HepG2 (cell line): ENCODE results near the gene KRT3. TPM values are rescaled to one million over a fixed set of nuclear protein-coding genes. Genes with fewer than 3 reads are reported as not detected.

Source experiments
- ATAC-seq: fragments of 200-7000 bp; cut with Tn5 transposase; 3 replicates; pipeline ENCODE4 v1.9.1; 2020; ENCODE audit warnings: mild to moderate bottlenecking, moderate library complexity
- BruUV-seq: library from RNA; stranded (reverse); fragments of 400-500 nt; replicated peaks from 2 replicates; lab custom pipeline; 2021; lab: Mats Ljungman, UMichigan
- CTCF ChIA-PET: fragments of 300-600 bp; formaldehyde crosslinking; extraction: SDS; loops from one replicate; lab custom pipeline; 2021; ENCODE audit warnings: low total read pairs, inconsistent platforms, low intra/inter-chr PET ratio; lab: Yijun Ruan, JAX
- POLR2A ChIA-PET: fragments of 350-600 bp; sonication (Branson Sonifier 250); formaldehyde crosslinking; loops from one replicate; lab custom pipeline; 2020; ENCODE audit warnings: antibody characterized with exemption, inconsistent platforms; lab: Yijun Ruan, JAX
- DNase-seq: peaks from one replicate; pipeline ENCODE4 v3.0.0-alpha.2; 2015; ENCODE audit warnings: low spot score
- FAIRE-seq: peaks from 3 replicates; lab custom pipeline; 2011; peaks lifted over from hg19 to GRCh38; lab: Jason Lieb, UNC
- H2AFZ ChIP-seq: one replicate; pipeline ENCODE4 v1.6.1; 2011; ENCODE audit warnings: low read length, inconsistent platforms
- H3K27ac ChIP-seq: fragments of 300-600 bp; 3 replicates; pipeline ENCODE4 v1.8.0; 2011; ENCODE audit warnings: mixed run types, mild to moderate bottlenecking, mixed read lengths, low read length, inconsistent platforms; ENCODE audit not compliant: insufficient read depth; ENCODE audit errors: extremely low read length
- H3K27me3 ChIP-seq, 2 experiments: fragments of 200-600 bp in 1 of 2; 2 replicates in 1 of 2; 3 replicates in 1 of 2; pipeline versions ENCODE4 v1.6.0 to v1.8.0; 2011; ENCODE audit warnings: low read length in 2 of 2, mild to moderate bottlenecking in 2 of 2, moderate library complexity in 2 of 2, inconsistent platforms in 1 of 2; ENCODE audit not compliant: insufficient read depth in 2 of 2, control insufficient read depth in 1 of 2
- H3K36me3 ChIP-seq, 2 experiments: fragments of 200-600 bp in 1 of 2; replicated peaks in 1 of 2; 2 replicates in 1 of 2; 3 replicates in 1 of 2; pipeline versions ENCODE4 v1.5.1 to v1.8.0; 2011; ENCODE audit warnings: low read length in 2 of 2, inconsistent platforms in 1 of 2; ENCODE audit not compliant: insufficient read depth in 2 of 2, control insufficient read depth in 1 of 2
- H3K4me1 ChIP-seq: 2 replicates; pipeline ENCODE4 v1.5.1; 2012; ENCODE audit warnings: low read length, inconsistent platforms; ENCODE audit not compliant: insufficient read depth
- H3K4me2 ChIP-seq: 2 replicates; pipeline ENCODE4 v1.6.0; 2011; ENCODE audit warnings: low read depth, low read length, inconsistent platforms
- H3K4me3 ChIP-seq, 3 experiments: fragments of 200-600 bp in 1 of 3; sonication (generic), shearing (Covaris generic) in 1 of 3; replicated peaks in 1 of 3; 2 replicates each; pipeline ENCODE4 v1.5.1; 2011 to 2016; ENCODE audit warnings: low read length in 3 of 3, inconsistent platforms in 2 of 3, low read depth in 2 of 3, mild to moderate bottlenecking in 2 of 3, control low read depth in 1 of 3, mixed read lengths in 1 of 3; ENCODE audit not compliant: insufficient read depth in 1 of 3
- H3K79me2 ChIP-seq: one replicate; pipeline ENCODE4 v1.6.1; 2011; ENCODE audit warnings: low read length, inconsistent platforms; ENCODE audit not compliant: insufficient read depth
- H3K9ac ChIP-seq: 2 replicates; pipeline ENCODE4 v1.6.0; 2011; ENCODE audit warnings: mild to moderate bottlenecking, low read depth, low read length, inconsistent platforms; ENCODE audit not compliant: insufficient read depth
- H3K9me3 ChIP-seq: 2 replicates; pipeline ENCODE4 v1.5.1; 2012; ENCODE audit warnings: mild to moderate bottlenecking, low read length
- H4K20me1 ChIP-seq: 2 replicates; pipeline ENCODE4 v1.6.0; 2011; ENCODE audit warnings: inconsistent platforms, mild to moderate bottlenecking, low read length, moderate library complexity; ENCODE audit not compliant: insufficient read depth
- CEBPB ChIP-seq: IDR thresholded peaks from 2 replicates; pipeline ENCODE4 v1.6.1; 2011; ENCODE audit warnings: low read depth, low read length, improper control_type of control experiment, borderline replicate concordance
- DDIT3 ChIP-seq: sonication (generic); formaldehyde crosslinking; IDR thresholded peaks from 2 replicates; pipeline ENCODE4 v1.4.0; 2020; ENCODE audit warnings: mild to moderate bottlenecking, missing genetic modification reagents
- FIP1L1 ChIP-seq: fragments of 200-400 bp; formaldehyde crosslinking; IDR thresholded peaks from 2 replicates; pipeline ENCODE4 v1.6.1; 2018; ENCODE audit warnings: low read depth, mild to moderate bottlenecking, low read length, moderate library complexity, borderline replicate concordance; ENCODE audit not compliant: insufficient read depth
- HOXA9 ChIP-seq: sonication (generic); formaldehyde crosslinking; IDR thresholded peaks from 2 replicates; pipeline ENCODE4 v1.8.1; 2022; ENCODE audit warnings: missing genetic modification reagents, mild to moderate bottlenecking, moderate library complexity, borderline replicate concordance
- JUND ChIP-seq: sonication (generic); formaldehyde crosslinking; IDR thresholded peaks from 2 replicates; pipeline ENCODE4 v1.8.0; 2022; ENCODE audit warnings: mild to moderate bottlenecking, missing genetic modification reagents
- MAF1 ChIP-seq: sonication (generic); formaldehyde crosslinking; IDR thresholded peaks from 2 replicates; pipeline ENCODE4 v1.5.0; 2020; ENCODE audit warnings: missing genetic modification reagents, borderline replicate concordance
- RFXAP ChIP-seq: sonication (generic); formaldehyde crosslinking; IDR thresholded peaks from 2 replicates; pipeline ENCODE4 v1.4.0; 2020; ENCODE audit warnings: missing genetic modification reagents, borderline replicate concordance
- TARDBP ChIP-seq: sonication (generic); formaldehyde crosslinking; IDR thresholded peaks from 2 replicates; pipeline ENCODE4 v1.8.0; 2022; ENCODE audit warnings: mild to moderate bottlenecking, missing genetic modification reagents
- ZEB1 ChIP-seq: IDR thresholded peaks from 2 replicates; pipeline ENCODE4 v1.6.1; 2012; ENCODE audit warnings: mild to moderate bottlenecking, low read depth, inconsistent platforms; ENCODE audit not compliant: insufficient replicate concordance
- ZNF7 ChIP-seq: IDR thresholded peaks from 2 replicates; pipeline ENCODE4 v1.6.1; 2016; ENCODE audit warnings: missing biosample characterization, missing genetic modification reagents
- ZNF850 ChIP-seq: sonication (generic); formaldehyde crosslinking; conservative IDR thresholded peaks from 2 replicates; pipeline ENCODE4 v1.9.0; 2021; ENCODE audit warnings: mild to moderate bottlenecking, missing genetic modification reagents
- WGBS: methylation state at CpG from one replicate; pipeline ENCODE4 v1.1.6; 2017; ENCODE audit warnings: low lambda C conversion rate; 5-methylcytosine and 5-hydroxymethylcytosine counted together
- in situ Hi-C: cut with HindIII; loops from 2 replicates; pipeline ENCODE4 v1.10.0; 2017; ENCODE audit warnings: low pct_unique_long_range_greater_than_20kb; ENCODE audit not compliant: extremely low pct_ligation_motif_present
- intact Hi-C: fragments of 100-400 bp; cut with micrococcal nuclease; formaldehyde crosslinking; loops from one replicate; pipeline ENCODE4 v1.10.0; 2022; ENCODE audit not compliant: unreplicated experiment
- polyA plus RNA-seq, 8 experiments: library from polyadenylated mRNA; depleted of rRNA in 3 of 8; stranded (reverse) in 7 of 8; unstranded in 1 of 8; fragments of >200 nt; fragmentation: Illumina TruSeq in 4 of 8; extraction: Trizol in 4 of 8; gene quantifications; 2 replicates each; pipeline versions ENCODE4 v1.2.1 to v1.2.3, GENCODE V29; 2011 to 2016; ENCODE audit warnings: low read depth in 4 of 8, missing spikeins in 1 of 8, mixed read lengths in 1 of 8; ENCODE audit not compliant: insufficient read depth in 1 of 8
- total RNA-seq, 5 experiments: library from RNA; depleted of rRNA; stranded (reverse); fragments of >200 nt; fragmentation: Illumina TruSeq; extraction: Trizol; gene quantifications; 2 replicates each; pipeline ENCODE4 v1.2.3, GENCODE V29; 2016; ENCODE audit warnings: low read depth in 1 of 5
- TF ChIP-seq, protein P1 (sequence below): sonication (generic); formaldehyde crosslinking; IDR thresholded peaks from 2 replicates; pipeline ENCODE4 v1.4.0; 2020; ENCODE audit warnings: mild to moderate bottlenecking, missing genetic modification reagents
- TF ChIP-seq, protein P2 (sequence below): sonication (generic); formaldehyde crosslinking; IDR thresholded peaks from 2 replicates; pipeline ENCODE4 v1.4.0; 2020; ENCODE audit warnings: missing genetic modification reagents, low read depth, mild to moderate bottlenecking, borderline replicate concordance

KRT3 gene
- total and polyA plus RNA-seq, 2 of the 13 experiments (the other 11 are each of a cell fraction or from before 2014, with no cell fraction given) = not detected

GRCh38 chr12:52768479-52769200, 27.3 kb downstream of the KRT3 start:
- no peak overlapping the region for H3K4me3 ChIP-seq
- FAIRE-seq (no peak), ATAC-seq (no peak), DNase-seq (no peak)
- H3K4me2 ChIP-seq = no peak overlapping the region
- H3K9ac ChIP-seq = no peak overlapping the region
- no peaks in the 10 kb centered on the region for H3K9me3 ChIP-seq
- H3K27me3 ChIP-seq = peaks cover 0 to 4% of the 10 kb centered on the region in 2 experiments; a peak in 1 of 5 replicates
- no peaks in the 10 kb centered on the region for H3K4me1 ChIP-seq
- in situ Hi-C loops (no loop called here), intact Hi-C loops (no loop called here)
- H2AFZ ChIP-seq = no peak overlapping the region
- no peaks in the 10 kb centered on the region for H4K20me1 ChIP-seq
- no TSS peak for BruUV-seq
- CTCF ChIA-PET = no interaction called here
- H3K36me3 ChIP-seq = no peaks in the 10 kb centered on the region
- no peaks in the 10 kb centered on the region for H3K79me2 ChIP-seq
- H3K27ac ChIP-seq = no peak overlapping the region
- WGBS = 0% methylated on average over 2 of the region's 10 CpGs
- POLR2A ChIA-PET = no interaction called here
- TF ChIP-seq CEBPB (no peak), TARDBP (CRISPR knock-in tag) (no peak), JUND (CRISPR knock-in tag) (no peak), ZNF7 (CRISPR knock-in tag) (no peak), ZEB1 (no peak), MAF1 (CRISPR knock-in tag) (no peak), ZNF850 (CRISPR knock-in tag) (no peak), DDIT3 (CRISPR knock-in tag) (no peak), RFXAP (no peak), HOXA9 (no peak), FIP1L1 (no peak)
- TF ChIP-seq, protein P1, sequence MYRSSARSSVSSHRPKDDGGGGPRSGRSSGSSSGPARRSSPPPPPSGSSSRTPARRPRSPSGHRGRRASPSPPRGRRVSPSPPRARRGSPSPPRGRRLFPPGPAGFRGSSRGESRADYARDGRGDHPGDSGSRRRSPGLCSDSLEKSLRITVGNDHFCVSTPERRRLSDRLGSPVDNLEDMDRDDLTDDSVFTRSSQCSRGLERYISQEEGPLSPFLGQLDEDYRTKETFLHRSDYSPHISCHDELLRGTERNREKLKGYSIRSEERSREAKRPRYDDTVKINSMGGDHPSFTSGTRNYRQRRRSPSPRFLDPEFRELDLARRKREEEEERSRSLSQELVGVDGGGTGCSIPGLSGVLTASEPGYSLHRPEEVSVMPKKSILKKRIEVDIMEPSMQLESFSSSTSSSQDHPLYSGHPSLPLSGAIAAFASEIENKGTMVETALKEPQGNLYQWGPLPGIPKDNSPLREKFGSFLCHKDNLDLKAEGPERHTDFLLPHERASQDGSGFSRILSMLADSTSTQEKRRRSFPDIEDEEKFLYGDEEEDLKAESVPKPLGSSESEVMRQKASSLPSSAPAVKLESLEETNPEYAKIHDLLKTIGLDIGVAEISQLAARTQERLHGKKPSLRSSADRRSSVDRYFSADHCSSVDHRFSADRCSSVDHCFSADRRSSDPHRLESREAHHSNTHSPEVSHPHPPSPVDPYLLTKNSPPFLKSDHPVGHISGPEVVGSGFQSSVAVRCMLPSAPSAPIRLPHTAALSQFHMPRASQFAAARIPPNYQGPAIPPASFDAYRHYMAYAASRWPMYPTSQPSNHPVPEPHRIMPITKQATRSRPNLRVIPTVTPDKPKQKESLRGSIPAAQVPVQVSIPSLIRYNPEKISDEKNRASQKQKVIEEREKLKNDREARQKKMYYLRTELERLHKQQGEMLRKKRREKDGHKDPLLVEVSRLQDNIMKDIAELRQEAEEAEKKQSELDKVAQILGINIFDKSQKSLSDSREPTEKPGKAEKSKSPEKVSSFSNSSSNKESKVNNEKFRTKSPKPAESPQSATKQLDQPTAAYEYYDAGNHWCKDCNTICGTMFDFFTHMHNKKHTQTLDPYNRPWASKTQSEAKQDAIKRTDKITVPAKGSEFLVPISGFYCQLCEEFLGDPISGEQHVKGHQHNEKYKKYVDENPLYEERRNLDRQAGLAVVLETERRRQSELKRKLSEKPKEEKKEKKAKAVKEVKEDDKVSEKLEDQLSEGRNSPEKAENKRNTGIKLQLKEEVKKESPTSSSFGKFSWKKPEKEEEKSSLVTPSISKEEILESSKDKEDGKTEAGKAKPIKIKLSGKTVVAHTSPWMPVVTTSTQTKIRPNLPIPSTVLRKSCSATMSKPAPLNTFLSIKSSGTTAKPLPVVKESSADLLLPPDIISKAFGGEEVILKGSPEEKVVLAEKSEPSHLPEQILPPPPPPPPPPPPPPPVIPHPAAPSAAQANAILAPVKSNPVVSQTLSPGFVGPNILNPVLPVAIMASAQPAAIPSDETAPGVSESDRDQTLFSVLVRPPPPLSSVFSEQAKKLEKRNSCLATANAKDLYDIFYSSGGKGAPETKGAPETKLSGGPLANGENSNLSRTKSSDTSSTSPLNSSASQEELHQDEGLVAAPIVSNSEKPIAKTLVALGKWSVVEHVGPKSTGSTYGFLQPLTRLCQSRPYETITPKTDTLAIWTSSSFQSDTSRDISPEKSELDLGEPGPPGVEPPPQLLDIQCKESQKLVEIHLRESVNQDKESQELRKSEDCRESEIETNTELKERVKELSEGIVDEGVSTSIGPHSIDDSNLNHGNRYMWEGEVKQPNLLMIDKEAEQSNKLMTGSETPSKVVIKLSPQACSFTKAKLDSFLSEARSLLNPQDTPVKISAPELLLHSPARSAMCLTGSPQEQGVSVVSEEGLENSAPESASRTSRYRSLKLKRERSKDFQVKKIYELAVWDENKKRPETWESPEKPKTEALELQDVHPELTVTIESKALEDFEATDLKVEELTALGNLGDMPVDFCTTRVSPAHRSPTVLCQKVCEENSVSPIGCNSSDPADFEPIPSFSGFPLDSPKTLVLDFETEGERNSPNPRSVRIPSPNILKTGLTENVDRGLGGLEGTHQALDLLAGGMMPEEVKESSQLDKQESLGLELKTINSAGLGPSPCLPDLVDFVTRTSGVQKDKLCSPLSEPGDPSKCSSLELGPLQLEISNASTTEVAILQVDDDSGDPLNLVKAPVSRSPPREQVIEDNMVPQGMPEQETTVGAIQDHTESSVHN (CRISPR knock-in tag) = no peak
- TF ChIP-seq, protein P2, sequence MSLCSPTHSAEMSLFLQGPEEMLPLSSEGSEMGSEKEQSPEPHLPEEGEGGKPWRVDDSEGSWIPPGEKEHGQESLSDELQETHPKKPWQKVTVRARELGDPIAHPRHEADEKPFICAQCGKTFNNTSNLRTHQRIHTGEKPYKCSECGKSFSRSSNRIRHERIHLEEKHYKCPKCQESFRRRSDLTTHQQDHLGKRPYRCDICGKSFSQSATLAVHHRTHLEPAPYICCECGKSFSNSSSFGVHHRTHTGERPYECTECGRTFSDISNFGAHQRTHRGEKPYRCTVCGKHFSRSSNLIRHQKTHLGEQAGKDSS (CRISPR knock-in tag) = no peak
